ENCODE results near the gene OTOF.

Gene OTOF

DNA sequence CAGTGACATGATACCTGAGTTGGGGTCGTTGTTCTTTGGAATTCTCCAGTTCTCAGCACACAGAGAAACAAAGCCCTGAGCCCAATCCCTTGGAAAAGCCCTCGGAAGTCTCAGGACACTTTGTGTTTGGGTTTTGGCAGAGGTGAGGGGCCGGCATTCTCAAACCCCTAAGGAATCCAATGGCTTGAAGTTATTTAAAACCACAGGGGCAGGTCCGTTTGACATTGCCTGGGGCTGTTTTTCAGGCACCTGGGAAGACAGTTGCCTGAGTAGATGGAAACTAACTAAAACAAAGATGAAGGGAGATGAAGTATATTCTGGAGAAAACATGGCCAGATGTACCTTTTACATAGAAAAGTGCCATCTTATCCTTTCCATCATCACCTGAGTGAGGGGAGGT is 22.5 kb upstream of the OTOF start:
- no peak for DNase-seq (ENCODE audit: low read depth)

DNA sequence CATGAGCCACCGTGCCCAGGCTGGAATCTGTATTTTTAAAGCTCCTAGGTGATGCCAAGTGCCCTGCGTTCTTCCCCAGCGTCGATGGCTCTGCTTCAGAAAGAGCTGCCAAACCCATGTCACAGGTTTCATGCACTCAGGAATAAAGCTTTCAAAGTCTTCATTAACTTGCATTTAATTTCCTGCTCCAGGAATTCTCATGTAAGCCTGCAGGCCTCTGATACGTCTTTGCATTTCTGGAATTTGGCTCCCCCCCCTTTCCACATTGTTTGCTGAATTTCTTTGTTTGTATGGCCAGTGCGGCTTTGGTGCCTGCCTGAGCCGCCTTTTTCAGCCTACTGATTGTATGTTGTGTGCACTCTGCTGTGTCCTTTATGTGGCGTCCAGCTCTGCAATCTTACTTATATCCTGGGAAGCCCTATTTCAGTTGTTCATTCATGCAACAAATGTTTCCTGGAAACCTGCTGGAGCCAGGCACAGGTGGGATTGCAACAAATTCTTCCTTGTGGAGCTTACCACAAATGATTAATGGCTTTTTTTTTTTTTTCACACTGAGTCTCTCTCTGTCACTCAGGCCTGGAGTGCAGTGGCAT is 17.9 kb upstream of the OTOF start:
- DNase-seq (ENCODE audit: low read depth), result no peak

DNA sequence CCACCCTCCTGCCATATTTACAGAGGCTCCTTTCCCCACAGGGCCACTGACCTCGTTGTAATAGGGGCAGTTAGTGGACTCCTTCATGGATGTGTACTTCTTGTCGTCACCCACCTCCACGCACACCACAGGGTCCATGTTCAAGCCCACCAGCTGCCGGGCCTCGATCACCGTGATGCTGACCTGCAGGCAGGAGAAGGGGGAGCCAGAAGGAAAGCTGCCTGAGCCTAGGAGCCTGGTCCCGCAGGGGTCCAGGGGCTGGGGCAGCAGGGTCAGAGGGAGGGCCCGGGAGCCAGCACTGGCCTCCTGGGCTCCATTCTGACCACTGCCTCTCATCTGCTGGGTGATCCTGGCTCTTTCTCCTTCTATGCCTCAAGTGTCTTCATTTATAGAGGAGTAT is 17.0 kb upstream of the OTOF start:
- no peak for DNase-seq (ENCODE audit: low read depth)

DNA sequence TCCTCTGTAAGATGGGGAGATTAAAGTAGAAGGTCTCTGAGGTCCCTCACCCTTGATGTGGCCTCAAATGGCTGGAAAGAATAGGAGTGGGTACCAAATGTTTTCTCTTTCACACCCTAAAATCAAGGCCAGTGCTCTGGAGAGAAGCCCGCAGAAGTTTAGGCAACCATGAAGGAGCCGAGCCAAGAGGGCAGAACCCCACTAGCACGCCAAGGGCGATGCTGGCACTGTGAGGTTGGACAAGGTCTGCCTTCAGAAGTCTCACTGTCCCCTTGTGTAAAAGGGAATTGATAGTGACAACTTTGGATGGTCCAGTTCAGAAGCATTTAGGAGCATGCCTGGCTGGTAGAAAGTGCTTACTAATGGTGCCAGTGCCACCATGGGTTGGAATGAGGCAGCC is 16.3 kb upstream of the OTOF start:
- DNase-seq (ENCODE audit: low read depth), result no peak

DNA sequence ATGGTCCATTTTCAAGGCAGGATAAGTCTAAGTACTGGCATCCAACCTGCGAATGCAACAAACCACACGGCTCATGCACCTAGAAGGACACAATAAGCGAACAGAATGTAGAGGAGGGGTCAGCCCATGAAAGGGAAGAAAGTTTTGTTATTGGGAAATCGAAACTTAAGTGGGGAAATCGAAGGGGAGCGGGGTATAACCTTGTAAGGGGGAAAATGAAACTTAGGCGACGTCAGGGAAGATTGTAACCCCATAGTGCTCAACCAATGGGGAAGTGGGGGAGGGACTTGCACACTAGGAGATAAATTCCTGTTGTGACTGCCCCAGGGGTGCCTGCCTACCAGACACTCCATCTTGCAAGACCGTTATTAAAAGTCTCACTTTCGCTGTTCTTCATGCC is 15.6 kb upstream of the OTOF start:
- no peak for DNase-seq (ENCODE audit: low read depth)

DNA sequence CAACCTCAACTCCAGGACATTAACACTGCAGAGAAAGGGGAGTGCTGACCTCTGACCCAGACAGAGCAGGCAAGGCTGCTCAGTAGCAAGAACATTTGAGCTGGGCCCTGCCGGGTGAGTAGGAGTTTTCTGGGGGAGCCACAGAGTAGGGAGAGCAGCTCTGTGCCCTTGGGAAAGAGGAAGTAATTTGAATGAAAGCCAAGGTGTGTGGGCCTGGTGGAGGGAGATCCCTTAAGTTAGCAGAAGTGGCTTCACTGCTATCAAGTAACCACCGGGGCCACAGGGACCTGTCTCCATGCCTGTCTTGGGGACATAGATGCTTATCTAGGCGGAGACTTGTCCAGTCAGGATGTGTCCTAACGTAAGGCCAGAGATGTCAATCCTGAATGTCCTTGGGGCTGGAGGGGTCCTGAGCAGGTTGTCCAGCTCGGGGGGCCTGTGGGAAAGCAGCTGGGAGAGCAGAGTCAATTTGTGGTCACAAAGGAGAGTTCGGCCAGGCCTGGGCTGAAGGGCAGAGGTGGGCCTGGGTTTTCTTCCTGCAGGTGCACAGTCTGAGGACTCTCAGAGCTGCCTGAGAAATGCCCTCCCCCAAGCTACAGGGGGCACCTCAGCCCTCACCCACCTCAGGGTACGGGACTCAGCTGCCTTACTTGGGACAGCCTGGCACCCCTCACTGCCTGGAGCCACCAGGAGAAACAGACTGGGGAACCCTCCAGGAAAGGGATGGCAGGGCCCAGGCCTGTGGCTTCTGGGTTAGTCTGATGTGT is 15.0 kb upstream of the OTOF start:
- no peak for DNase-seq (ENCODE audit: low read depth)

DNA sequence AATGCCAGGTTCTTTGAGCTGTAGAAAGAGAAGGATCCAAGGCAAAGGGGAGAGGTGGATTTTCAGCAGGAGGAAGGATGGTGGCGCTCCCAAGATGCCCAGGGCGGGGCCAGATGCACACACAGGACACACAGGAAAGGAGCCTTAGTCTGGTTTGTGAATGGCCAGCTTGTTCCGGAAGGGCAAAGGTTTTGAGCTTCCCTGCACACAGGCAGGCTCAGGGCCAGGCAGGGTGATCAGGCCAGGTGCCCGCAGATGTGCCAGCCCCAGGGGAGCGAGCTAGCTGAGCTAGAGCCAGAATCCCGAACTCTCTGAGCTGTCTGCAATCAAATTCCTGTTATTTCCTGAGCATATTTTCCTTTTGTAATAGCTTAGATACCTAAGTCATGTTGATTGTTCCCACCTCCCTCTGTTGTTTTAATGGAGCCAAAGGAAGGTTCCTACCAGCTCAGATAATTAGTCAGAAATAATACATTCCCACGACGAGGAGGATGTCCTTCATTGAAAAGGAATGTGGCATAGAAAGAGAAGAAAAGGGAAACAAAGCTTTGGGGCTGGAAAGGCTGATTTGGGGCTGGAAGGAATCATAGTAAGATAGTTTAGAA is 13.7 kb upstream of the OTOF start:
- DNase-seq (ENCODE audit: low read depth), result no peak

DNA sequence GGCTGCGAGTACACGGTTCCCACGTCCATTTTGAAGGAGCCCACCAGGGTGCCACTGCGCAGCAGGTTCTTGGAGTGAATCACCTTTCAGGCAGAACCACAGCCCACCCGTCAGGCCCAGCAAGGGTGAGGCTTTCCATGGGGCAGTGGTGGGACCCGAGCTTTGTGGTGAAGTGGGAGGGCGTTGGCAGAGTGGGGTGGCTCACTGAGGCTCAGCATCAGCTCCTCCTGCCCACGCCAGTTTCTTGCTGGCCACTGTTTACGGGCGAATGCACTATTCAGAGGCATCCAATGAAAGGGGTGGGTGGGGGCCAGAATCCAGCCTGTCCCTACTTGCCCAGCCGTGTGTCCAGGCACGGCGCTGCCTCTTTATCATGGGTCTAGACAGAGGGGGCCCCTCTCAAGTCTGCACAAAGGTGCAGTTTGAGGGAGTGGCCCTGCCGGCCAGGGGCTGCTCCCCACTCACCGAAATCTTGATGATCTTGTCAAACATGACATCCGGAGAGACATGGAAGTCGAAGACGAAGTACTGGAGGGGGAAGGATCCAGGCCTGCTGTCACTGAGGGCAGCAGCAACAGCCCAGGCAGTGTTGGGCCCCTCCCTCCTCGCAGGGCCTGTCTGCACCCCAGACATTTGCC is 11.4 kb upstream of the OTOF start:
- no peak for DNase-seq (ENCODE audit: low read depth)

DNA sequence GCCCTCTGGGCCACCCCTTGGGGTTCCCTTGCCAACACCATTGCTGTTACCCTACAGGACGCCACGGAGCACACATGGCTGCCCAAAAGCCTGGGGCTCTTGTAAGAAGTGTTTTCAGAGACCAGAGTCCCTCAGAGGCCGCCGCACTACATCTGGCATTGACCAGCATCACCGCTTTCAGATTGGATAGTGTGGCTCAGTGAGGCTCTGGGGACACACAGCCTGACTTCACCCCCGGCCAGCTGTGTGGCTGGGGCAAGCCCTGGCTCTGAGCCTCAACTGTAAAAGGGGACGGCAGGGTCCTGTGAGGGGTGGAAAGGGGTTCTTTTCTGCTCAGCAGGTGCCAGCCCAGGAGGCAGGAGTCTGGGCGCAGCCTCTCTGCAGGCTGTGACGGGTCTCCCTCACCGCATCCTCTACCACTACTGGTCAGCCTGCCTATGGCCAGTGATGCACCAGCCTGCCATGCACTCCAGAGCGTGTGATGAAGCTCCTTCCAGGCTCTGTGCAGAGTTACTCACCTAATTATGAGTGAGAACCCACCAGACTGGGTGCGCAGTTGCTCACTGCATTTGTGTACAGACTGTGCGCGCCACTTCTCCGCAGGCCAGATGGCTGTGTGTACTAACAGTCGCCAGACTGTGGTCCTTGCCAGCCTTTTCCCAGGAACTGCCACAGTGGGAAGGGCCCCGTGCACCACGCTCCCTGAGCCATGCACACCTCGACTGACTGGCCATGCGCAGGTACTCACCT is 10.7 kb upstream of the OTOF start:
- no peak for DNase-seq (ENCODE audit: low read depth)

DNA sequence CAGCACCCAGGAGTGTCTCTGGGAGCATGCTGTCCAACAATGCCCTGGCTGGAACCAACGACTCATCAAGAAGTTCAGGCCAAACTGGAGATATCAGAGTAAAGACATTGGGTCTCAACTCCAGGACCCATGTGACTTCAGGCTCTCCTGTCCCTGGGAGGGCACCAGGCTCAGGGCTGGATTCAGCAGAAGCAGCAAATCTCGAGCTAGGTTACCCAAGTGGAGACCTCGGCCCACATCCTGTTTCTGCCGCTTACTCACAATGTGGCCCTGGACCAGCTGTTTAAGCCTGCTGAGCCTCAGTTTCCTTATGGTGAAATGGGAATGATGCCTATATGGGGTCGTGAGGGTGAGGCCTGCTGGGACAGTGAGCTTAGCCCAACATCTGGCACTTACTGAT is 9.3 kb upstream of the OTOF start:
- DNase-seq (ENCODE audit: low read depth), result no peak

DNA sequence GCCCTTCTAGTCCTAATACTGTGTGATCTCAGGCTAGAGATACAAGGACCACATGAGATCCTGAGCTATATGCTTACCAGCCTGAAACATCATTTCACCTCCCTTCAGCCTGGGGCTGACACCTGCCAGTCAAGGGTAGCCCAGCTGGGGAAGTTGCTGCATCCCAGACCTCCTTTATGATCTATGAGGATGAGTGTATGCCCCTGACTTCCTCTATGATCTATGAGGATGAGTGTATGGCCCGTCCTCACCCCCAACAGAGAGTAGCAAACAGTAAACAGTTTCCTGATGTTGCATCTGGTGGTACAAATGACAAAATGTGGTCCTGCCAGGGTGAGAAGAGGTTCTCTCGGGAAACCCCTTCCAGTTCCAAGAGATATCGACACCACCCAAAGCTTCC is 8.9 kb upstream of the OTOF start:
- DNase-seq (ENCODE audit: low read depth), result no peak

DNA sequence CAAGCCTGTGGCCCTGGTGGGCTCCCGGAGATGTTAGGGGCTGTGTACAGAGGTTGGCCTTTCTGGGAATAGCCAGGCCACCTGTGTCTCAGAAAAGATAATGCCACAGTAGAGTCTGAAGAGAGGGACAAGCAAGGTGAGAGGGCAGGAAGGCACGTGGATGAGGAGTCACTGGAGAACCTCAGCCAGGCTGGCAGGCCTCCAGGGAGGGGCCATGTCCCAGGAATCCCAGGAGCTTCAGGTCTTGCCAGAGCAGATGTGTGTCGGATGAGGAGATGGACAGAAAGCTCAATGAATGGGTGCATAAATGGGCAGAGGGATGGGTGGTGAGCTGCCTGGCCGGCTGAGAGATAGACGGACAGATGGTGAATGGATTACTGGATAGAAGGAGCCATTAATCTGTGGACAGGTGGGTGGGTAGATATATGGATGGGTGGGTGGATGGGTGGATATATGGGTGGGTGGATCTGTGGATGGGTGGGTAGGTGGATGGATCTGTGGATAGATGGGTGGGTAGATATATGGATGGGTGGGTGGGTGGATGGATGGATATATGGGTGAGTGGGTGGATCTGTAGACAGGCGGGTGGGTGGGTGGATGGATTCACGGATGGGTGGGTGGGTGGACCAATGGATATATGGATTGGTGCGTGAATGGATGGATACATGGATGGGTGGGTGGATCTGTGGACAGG is 7.9 kb upstream of the OTOF start:
- DNase-seq (ENCODE audit: low read depth), result no peak

DNA sequence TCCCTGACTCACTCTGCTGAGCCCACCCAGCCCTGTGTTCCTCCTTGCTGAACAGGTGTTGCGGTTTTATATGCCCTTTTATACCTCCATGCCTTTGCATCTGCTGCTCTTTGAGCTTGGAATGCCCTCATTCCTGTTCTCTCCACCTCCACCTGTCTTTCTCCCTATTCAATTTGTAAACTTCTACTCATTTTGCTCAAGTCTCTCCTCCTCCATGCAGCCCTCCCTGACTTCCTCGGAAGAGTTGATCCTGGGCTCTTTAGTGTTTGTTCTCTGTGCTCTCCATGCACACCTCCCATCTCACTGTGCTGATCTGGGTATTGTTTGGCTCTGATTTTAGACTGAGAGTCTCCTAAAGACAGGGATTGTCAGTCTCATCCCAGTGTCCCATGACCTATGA is 7.2 kb upstream of the OTOF start:
- no peak for DNase-seq (ENCODE audit: low read depth)

DNA sequence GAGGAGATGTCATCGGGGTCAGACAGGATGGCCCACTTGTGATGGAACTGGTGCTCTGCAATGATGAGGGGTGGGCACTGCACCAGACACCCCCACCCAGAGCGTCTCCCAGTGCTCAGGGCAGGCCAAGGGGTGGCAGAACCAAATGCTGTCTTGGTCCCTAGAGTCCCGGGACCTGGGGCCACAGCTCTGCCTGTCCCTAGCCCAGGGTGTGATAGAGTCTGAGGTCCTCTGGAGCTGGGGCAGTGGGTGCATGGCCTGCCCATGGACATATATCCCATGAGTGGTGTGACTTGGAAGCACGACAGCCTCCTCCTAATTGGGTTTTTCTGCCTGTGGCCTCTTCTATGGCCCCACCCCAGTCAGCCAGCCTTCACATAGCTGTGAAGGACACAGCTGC is 6.7 kb upstream of the OTOF start:
- DNase-seq (ENCODE audit: low read depth), result no peak

DNA sequence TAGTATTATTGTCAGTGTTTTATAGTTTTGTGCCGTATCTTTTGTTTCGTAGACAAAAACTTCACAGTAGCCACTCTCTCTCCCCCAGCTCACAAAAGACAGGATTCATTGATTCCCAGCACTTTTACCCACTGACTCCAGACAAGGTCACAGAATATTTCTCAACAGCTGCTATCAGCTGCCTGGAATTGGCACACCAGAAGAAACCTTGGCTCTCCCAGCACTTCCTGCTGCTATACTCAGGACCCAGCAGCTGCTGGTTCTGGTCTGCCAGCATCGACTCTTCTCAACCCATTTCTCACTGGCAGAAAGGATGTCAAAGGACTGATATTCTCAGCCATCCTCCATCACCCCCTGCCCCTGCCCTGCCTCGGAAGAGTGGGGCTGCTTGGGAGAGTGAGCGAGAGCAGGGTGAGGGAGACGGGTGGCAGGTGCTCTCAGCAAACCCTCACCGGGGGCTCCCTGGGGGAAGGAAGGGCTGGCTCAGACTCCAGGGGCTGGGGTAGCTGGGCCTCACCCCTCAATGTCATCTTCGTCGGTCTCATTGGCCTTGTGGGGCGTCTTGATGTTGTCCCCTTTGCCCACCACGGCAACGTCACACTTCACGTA is 6.1 kb upstream of the OTOF start:
- no peak for DNase-seq (ENCODE audit: low read depth)

DNA sequence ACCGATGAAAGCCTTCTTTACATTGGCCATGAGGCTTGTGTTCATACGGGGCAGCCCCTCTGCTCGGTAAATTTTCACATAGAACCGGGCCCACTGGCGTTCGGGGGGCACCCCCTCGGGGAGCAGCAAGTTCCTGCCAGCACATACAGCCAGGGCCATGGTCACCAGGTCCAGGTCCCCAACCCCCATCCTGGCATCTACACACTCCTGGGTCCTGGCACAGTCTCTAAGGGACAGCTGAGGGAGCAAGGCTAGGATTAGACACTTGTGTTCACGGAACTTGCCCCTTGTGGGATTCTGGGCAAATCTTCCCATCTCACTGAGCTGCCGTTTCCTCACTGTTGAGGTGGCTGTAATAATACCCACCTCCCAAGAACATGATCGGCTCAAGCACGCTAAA is 5.6 kb upstream of the OTOF start:
- no peak for DNase-seq (ENCODE audit: low read depth)

DNA sequence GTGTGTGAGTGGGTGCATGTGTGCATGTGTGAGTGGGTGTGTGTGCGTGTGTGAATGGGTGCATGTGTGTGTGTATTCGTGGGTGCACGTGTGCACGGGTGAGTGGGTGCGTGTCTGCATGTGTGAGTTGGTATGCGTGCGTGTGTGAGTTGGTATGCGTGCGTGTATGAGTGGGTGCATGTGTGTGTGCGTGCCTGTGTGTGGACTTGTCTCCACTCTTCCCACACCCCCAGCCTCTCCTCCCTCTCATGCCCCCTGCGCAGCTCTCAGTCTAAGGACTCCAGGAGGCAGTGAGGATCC is 5.1 kb upstream of the OTOF start:
- no peak for DNase-seq (ENCODE audit: low read depth)

DNA sequence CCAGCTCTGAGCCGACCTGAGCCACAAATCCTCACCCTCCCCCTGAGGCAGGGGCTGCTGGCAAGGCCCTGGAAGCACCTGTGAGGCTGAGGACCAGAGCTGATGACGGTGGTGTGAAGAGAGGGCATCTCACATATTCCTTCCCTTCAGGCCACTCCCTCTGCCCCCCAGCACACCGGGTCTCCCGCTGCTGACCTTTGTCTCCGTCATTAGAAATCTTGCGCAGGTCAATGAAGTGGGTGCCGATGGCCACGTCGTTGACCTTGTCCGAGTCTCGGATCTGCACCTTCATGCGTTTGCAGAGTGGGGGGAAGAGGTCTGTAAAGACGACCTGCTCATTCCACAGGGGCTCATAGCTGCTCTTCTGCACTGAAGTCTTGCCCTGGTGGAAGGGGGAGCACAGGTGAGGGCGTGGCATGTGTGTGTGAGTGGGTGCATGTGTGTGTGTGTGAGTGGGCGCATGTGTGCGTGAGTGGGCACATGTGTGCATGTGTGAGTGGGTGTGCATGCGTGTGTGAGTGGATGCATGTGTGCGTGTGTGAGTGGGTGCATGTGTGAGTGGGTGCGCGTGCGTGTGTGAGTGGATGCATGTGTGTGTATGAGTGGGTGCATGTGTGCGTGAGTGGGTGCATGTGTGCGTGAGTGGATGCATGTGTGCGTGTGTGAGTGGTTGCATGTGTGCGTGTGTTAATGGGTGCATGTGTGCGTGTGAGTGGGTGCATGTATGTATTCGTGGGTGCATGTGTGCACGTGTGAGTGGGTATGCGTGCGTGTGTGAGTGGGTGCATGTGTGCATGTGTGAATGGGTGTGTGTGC is 4.5 kb upstream of the OTOF start:
- no peak for DNase-seq (ENCODE audit: low read depth)

DNA sequence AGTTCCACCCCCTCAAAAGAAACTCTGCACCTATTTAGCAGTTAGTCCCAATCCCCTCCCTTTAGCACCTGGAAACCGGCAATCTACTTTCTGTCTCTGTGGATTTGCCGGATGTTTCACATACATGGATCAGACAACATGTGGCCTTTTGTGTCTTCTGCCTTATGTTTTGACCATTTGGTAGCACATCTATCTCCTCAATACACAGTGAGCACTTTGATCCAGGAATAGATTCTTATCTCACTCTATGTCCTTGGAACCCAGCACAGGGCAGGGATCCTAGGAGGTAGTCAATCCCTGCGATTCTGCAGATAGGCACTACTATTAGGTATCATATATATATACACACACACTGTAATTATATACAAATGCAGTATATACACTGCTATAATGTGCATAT is 3.8 kb upstream of the OTOF start:
- no peak for DNase-seq (ENCODE audit: low read depth)

DNA sequence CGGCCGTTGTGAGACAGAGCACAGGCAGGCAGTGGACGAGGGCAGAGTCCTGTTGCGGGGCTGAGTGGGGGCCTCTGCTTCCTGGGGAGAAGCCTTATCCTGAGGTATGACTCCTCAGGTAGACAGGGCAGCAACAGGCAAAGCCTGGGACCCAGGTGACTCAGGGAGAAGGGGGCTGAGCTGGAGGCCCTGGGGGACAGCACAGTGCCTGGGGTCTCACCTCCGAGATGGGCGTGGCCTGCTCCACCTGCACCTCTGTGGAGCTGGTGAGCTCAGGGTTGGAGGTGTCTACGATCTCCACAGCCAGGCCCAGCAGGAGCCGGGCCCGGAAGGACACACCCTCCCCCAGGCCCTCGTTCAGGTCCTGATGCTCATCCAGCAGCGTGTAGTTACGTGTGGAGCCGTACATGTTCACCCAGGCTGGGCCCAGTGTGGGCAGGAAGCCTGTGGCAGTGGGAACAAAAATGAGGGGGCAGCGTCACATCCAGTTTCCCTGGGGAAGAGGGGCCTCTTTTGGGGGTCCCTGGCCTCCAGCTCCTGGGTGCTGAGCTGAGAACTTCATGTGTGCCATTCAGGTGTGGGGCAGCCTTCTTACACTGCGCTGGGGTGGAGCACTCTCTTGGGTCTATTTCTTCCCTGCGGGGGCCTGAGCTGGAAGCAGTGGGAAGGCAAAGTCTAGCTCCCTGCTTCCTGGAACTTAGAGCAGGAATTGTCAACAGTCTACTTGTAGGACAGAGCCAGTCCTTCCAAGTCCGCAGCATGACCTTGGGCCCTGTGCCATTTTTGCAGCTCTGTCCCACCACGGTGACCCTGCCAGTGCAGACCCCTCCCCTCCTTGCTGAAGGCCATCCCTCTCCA is 2.9 kb upstream of the OTOF start:
- DNase-seq (ENCODE audit: low read depth), result no peak
